Activated CD8-positive, alpha-beta memory T cell treated with anti-CD3 and anti-CD28 coated beads for 48 hours (primary cell): Measurements from ENCODE around the gene CAPG.

Experiments
- DNase-seq, 3 experiments: peaks; one replicate each; pipeline ENCODE4 v3.0.0-alpha.2; 2020; ENCODE audit warnings: low read depth in 2 of 3, low spot score in 2 of 3

CAPG gene

DNA sequence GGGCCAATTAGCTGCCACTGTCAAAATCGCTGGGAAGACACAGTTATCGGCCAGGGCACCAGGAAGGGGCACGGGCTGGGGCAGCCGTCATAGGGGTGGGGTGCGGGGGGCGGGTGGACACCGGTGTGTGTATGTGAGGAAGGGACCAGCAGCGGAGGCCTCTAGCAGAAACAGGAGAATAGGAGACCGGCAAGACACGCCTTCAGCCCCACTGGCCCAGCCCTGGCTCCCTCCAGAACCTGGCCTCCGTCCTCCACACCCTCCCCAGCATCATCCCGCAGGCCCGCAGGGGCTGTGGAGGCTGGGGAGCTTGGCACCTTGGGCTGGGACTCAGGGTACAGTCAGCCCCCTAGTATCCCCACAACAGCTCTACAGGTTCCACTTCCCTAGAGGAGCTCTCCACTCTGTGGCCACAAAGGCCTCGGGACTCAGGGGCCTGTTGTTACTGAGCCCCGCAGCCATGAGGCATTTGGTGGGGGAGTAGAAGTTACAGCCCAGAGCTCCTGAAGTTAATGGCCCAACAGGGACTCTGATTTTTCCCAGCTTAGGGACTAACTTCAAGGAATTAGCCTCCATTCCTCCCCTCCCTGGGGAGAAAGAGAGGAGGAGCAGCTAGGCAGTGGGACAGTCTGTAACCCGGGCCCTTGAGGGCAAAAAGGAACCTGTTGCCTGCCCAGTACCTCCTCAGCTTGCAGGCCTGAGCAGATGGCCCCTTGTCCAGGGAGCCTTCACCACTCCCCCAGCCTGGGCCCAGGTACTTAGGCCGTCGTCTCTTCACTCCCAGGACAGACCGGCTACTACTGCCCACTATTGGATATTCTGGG is 28.2 kb upstream of the CAPG start:
- DNase-seq = no peak

DNA sequence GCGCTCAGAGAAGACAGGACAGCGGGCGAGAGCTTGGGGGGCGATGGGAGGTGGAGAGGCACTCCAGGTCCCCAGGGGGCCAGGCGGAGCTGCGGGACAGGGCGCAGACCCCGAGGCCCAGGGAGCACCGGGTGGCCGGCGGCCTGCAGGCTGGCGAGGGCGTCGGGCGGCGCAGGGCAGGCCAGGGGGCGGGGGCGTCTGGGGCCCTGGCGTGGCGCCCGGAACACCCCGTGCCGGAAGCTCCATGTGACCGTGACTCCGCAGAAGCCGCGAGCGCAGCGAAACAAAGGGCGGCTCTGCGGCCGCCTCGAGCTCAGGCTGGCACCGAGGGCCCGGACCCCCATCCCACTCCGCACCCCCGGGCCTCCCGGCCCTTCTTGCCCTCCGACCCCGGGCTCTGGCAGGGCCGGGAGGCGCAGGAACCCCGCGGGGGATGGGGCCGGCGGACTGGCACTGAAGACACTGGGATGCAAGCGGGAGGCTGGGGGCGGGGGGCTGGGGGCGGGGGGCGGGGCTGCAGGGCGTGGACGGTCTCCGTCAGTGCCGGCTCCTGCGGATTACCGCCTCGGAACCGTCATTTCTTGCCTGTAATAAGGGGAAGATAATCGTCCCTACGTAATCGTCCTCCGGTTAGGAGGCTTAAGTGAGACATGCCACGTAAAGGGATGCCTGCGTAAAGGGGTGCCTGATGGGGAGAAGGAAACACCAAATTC is 27.5 kb upstream of the CAPG start:
- DNase-seq = peak in 2 of 3 experiments; percentile 42 to 67

DNA sequence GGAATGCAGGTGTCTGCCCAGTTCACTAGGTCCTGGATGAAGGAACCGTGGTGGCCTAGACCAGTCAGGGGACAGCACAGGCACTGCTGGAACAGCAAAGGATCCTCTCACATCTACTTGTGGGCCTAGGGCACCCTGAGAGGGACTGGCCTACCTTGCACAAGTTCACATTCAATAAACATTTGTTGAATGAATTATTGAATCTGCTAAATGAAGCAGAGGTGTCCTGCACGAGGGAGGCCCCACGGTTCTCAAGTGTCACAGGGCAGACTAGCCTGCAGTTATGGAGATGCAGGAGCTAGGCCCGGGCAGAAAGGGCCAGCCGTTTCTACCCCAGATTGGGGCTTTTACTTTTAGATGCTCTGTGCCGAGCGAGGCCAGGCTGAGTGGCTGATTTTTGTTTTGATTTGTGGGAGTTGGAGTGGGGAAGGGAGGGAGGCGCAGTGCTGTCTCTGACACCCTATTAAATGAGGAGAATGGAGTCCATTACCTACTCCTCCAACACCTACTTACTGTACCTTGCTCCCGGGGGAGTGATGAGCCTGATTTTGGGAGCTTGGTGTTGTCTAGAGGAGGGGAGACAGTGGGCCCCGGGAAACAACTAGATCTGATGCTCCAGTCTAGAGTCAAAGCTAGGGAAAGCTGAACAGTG is 26.8 kb upstream of the CAPG start:
- no peak for DNase-seq

DNA sequence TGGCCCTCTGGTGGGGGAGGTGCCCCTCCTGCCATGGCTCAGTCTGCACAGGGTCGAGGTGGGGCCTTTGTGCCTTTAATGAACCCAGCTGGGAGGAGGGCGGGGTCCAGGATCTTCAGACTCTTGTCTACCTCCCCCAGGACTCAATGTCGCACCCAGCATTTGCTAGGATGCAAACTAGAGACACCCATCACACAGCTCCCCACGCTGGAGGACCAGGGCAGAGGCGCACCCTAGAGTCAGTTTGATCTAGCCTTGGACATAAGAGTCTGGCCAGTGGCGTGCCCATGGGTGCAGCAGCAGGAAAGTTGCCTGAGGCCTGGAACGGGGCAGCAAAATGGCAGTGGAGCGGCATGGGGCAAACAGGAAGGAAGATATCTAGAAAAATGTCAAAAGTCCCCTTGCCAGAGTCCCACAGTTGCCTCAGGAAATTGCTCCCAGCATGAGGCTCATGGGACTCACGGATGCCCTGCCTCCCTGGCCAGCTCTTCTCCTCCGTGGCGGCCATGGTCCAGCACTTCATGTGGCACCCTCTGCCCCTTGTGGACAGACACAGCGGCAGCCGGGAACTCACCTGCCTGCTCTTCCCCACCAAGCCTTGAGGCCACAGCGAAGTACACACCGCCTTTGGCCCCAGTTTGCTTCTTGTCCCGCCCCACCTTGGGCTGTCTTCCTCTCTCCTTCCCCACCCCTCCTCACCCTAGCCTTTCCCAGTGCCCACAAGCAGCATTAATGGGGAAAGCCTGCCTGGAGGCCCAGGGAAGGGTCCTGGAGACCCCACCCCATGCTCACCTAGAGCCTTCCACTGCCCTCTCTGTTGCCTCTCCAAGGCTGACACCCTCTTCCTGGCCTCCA is 26.0 kb upstream of the CAPG start:
- DNase-seq = no peak

DNA sequence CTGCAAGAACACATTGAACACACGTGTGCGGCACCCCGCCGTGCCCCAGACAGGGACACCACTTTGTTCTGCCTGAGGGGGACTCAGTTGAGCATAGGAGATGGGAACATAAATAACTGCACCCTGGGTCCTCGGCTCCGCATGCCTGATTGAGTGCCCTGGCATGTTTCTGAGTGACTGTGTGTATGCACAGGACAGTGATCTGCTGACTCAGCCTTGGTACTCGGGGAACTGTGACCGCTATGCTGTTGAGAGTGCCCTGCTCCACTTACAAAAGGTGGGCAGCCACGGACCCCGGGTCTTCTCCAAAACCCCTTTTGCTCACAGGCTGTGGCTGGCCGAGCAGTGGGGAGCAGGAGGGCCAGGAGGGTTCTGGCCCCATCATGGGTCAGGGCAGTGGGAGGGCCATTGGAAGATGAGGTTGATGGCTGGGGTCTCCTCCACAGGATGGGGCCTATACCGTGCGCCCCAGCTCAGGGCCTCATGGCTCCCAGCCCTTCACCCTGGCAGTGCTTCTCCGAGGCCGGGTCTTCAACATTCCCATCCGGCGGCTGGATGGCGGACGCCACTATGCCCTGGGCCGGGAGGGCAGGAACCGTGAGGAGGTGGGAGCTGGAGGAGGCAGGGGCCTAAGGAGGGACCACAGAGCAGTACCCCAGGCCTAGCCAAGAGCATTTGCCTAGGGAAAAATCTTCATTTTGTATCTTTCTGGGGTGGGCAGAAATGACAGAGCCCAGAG is 25.2 kb upstream of the CAPG start:
- no peak for DNase-seq

DNA sequence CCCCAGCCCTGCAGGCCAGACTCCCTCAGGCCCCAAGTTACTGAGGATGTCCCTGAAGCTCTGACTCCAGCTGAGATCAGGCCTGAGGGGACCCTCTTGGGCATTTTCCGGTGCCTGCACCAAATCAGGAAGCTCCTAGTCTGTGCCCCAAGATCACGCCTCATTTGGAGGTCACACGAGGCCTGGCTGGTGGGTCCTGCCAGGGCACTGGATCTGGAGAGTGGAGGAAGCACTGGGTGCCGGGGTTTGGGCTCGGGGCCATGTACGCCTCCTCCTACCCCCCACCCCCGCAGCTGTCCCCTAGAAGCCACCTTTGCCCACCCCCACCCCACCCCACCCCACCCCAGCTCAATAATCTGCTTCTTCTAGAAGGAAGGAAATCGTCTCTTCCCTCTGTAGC is 24.5 kb upstream of the CAPG start:
- no peak for DNase-seq

DNA sequence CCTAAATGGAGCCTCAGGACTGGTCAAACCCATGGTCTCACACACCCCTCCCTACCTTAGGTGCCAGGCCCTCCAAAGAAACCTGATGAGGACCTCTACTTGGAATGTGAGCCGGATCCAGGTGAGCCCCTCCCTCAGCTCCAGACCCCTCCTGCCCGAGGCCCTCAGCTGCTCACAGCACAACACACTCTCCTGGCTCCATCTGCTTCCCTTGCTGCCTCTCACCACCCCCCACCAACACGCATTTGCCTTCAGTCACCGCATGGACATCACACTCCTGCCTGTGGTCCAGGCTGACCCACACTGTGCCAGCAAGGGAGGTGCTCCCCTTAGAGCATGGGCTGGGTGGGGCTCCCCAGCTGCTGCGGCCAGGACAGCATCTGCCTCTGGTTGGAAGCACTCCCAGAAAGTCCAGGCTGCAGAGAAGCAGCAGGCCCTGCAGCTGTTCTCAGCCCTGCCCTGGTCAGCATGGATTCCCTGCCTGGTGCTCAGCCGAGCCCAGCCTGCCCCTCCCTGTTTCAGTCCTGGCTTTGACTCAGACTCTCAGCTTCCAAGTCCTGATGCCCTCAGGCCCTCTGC is 23.4 kb upstream of the CAPG start:
- no peak for DNase-seq

DNA sequence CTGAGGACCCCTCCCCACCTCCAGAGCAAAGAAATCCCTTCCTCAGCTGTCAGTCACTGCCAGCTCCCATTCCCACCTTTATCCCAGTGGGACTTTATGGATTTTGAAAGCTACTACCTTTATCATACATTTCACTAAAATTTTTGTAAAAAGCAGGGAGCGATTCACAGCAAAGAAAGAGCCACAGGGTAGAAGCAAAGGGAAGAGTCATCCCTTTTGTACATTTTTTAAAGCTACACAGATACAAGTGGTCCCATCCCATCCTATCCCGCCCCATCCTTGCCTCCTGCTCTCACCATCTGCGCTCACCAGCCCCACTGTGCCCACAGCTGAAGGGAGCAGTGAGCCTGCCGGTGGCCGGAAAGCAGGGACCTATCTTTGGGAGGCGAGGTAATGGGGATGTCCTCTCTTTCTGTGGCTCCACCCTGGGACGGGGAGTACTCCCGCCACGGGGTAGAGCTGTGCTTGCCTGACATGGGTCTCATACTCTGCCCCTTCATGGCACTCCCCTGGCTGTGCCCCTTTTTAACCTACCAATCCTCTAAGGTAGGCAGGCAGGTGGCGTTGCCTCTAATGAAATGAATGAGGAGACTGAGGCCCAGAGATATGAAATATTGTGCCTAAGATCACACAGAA is 21.5 kb upstream of the CAPG start:
- no peak for DNase-seq

DNA sequence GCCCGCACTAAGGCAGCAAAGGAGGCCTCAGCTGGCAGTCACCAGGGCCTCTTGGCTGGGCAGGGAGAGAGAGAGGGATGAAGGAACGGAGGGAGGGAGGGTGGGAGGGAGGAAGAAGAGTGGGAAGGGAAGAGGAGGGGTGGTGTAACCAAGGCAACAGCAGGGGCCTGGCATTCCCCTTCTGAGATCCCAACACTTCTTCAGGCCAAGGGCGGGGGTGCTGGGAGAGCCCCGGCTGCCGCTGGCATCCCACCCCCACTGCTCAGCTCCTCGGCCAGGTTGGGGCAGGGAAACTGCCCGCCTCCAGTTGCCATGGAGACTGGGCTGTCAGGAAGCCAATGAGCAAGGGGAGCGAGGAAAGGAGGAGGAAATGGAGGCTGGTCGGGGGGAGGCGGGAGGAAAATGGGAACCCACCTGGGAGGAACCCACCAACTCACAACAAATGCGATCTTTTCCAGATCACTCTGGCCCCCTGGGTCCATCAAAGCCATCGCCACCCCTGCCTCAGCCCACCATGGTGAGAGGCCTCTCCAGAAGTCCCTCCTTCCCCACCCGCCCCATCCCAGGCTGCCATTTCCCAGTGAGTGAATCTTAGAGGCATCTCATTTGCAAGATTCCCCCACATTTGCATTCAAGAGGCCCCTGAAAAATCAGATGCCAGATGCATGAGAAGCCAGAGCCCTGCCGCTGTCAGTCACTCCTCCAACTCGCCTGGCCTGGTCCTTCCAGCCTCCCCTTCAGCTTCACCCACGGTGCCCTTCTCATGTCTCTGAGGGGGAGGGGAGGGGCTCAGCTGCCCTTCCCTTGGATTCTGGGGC is 20.8 kb upstream of the CAPG start:
- no peak for DNase-seq

DNA sequence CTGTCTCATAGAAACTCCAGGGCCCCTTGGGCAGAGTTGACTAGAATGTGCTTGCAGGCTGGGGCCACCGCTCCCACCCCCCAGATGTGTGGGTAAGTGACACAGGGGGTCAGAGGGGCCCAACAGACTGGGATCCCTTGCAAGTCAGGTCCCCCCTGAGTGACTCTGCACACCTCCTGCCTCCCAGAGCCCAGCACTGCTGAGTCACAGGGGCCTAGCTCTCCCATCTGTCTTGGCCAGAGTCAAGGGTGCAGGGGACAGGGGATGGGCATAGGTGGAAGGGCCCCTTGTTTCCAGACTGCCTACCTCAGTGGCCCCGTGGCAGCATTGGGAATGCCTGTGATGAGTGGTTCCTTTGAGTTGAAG is 19.7 kb upstream of the CAPG start:
- DNase-seq = no peak

DNA sequence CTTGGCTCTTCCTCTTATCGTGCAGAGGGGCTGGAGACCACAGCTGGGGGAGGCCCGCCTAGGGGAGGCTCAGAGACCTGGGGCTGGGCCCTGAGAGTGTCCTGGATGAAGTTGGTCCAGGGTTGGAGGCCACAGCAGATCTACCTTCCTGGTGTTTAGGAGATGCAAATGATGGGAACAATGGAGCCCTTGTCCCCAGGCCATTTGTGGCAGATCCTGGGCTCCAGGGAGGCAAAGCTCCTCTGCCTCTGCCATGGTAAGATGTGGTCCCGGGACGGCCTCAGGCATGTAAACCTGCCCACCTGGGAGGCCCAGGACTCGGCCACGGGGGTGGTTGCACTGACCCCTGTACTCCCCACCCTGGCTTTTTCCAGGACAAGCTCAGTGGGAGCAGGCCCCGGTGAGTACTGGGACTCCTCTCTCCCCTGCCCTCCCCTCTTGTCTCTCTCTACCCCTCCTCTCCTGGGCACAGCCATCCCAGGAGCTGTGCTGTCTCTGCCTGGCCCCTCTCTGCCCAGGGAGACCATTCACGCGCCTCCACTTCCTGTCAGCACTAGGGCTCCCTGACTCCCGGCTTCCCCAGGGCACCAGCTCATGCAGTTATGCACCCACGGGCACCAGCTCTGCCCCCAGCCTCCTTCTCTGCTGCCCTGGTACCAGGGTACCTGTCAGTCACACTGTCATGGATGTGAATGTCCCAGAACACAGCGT is 19.2 kb upstream of the CAPG start:
- DNase-seq = no peak

DNA sequence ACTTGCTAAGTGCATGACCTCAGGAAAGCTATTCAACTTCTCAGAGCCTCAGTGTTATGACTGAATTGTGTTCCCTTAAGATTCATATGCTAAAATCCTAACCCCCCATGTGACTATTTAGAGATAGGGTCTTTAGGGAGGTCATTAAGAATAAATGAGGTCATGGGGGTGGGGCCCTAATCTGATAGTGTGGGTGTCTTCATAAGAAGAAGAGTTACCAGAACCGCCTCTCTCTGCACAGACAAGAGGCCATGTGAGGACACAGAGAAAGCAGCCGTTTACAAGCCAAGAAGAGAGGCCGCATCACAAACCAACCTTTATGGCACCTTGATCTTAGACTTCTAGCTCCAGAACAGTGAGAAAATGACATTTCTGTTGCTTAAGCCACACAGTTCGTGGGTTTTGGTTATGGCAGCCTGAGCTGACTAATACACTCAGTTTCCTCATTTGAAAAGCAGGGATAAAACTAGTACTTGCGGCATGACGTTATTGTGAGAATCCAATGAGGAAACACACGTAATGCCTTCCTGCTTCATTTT is 18.2 kb upstream of the CAPG start:
- DNase-seq = no peak

DNA sequence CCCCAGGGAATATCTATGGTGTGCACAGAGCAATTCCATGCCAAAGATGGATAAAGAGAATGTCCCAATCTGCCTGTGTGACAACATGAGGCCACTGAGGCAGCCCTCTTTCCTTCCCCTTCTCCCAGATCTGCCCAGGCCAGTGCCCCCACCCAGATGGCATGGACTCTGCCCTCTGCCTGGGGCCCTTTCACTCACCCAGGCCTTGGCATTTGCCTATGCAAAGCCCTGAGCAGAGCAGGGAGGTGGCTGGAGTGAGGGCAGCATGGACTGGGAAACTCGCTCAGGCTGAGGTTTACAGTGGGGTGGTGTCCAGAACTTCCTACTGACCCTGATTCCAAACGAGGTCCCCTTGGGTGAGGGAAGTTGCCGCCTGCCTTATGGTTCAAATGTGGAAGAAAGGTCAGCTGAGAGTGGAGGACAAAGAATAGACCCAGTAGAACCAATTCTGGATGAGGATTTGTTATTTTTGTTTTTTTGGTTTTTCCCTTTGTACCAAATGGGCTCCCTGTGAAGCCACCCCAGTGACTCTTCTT is 17.2 kb upstream of the CAPG start:
- no peak for DNase-seq

DNA sequence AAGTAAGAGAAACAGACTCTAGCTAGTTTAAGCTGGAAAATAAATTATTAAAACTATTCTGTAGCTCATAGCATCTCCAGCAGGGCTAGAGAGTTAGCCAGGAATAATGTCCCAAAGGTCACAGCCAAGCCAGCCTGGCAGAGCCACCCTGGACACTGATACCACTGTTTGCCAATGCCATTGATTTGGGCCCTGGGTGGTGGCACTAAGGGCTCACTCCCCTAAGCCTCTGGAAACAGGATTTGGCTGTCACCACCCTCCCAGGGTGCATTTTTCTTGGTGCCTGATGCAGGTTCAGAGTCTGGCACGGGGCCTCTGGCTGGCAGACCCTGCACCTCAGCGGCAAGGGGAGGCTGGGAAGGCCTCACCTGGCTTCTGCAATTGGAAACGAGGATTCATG is 15.4 kb upstream of the CAPG start:
- no peak for DNase-seq

DNA sequence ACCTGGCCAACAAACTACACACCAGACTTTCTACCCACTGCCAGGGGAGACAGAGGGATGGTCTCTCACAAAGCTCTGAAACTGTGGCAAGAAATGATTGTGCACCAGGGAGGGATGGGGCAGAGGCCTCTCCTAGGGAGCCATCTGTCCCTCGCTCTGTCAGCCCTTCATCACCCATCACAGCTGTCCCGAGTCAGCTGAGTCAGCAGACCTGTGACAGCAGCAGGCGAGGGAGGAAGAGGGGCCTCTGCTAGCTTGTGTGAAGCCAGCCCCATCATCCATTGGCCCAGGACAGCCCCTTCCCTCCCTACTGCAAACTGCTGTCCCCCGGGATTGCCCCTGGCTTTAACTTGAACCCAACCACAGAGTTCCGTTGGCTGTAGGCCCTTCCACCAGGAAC is 13.4 kb upstream of the CAPG start:
- no peak for DNase-seq

DNA sequence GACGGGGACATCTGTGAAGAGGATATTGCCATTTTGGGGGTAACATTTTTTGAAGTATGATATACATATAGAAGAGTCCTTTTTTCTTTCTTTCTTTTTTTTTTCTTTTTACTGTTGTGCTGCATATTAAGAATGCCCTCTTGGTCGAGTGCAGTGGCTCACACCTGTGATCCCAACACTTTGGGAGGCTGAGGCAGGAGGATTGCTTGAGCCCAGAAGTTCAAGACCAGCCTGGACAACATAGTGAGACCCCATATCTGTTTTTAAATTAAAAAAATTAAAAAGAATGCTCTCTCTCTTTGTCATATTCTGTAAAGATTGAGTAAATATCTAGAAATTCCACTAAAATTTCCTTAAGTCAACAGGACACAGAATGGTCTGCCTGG is 11.9 kb upstream of the CAPG start:
- DNase-seq = no peak

DNA sequence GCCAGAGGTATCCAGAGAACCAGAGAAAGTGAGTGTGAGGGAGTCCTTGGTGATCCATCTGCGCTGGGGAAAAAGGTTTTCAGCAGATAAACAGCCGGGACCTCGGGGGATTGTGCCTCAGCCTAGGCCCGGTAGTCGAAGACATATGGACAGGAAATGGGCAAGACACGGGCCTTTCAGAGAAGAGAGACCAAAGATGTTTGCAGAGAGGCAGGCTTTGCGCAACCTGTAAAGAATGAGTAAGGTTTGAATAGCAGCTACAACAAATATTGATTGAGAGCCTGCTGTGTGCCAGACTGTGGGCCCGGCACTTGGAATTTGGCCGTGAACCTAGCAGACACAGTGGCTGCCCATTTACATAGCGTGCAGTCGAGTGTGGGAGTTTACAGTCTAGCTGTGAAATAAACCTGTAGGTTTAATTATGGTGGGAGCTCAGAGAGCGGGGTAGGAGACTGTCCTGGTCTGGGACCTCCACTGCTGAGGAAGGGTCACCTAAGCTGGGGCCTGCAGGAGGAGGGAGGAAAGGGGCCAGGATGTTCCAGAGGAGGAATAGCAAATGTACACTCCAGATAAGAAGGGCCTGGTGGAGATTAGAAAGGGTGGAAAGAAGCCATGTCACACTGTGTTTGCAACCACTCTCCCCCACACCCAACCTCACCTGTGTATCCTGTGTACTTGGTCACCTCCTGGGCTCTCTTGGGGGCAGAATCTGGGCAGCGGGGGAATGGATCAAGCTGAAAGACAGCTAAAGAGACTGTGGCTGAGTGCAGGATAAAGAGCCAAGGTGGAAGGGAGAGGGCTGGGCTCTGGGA is 11.3 kb upstream of the CAPG start:
- DNase-seq = no peak
